GM12878 (cell line): ENCODE measurements around the gene MAN1A1. TPM values are rescaled to one million over a fixed set of nuclear protein-coding genes. Genes with fewer than 3 reads are reported as not detected.

Experiments
- ATF2 ChIP-seq: IDR thresholded peaks from 2 replicates; pipeline ENCODE4 v1.6.1; 2012; ENCODE audit warnings: low read length, inconsistent platforms
- ATF3 ChIP-seq: IDR thresholded peaks from 2 replicates; pipeline ENCODE4 v1.6.1; 2011; ENCODE audit warnings: low read depth, mild to moderate bottlenecking, low read length, moderate library complexity, borderline replicate concordance; ENCODE audit errors: extremely low read depth
- CEBPB ChIP-seq, 2 experiments: fragments of 150-350 bp in 1 of 2; IDR thresholded peaks; 2 replicates each; pipeline ENCODE4 v1.6.1; 2012 to 2014; ENCODE audit warnings: low read depth in 2 of 2, low read length in 2 of 2, borderline replicate concordance in 1 of 2, inconsistent platforms in 1 of 2
- E2F8 ChIP-seq: fragments of 450-650 bp; IDR thresholded peaks from 2 replicates; pipeline ENCODE4 v1.6.1; 2018; ENCODE audit warnings: mild to moderate bottlenecking, low read depth, moderate library complexity; ENCODE audit not compliant: partially characterized antibody
- FOXM1 ChIP-seq: IDR thresholded peaks from 2 replicates; pipeline ENCODE4 v1.6.1; 2012; ENCODE audit warnings: low read depth, mild to moderate bottlenecking, inconsistent platforms, low read length, moderate library complexity
- IKZF2 ChIP-seq, 2 experiments: fragments of 450-650 bp; IDR thresholded peaks; 2 replicates each; pipeline ENCODE4 v1.6.1; 2017; ENCODE audit warnings: mild to moderate bottlenecking in 2 of 2, moderate library complexity in 2 of 2
- JUND ChIP-seq: IDR thresholded peaks from 2 replicates; pipeline ENCODE4 v1.6.1; 2012; ENCODE audit warnings: low read depth, mild to moderate bottlenecking, low read length, improper control_type of control experiment, moderate library complexity
- MEF2A ChIP-seq: IDR thresholded peaks from 2 replicates; pipeline ENCODE4 v1.6.1; 2011; ENCODE audit warnings: low read depth, mild to moderate bottlenecking, low read length, moderate library complexity; ENCODE audit not compliant: insufficient read depth
- MTA2 ChIP-seq: fragments of 450-650 bp; IDR thresholded peaks from 2 replicates; pipeline ENCODE4 v1.6.1; 2016; ENCODE audit warnings: low read depth, mild to moderate bottlenecking, moderate library complexity
- NFYA ChIP-seq: IDR thresholded peaks from 2 replicates; pipeline ENCODE4 v1.6.1; 2011; ENCODE audit warnings: low read depth, mild to moderate bottlenecking, low read length, improper control_type of control experiment, borderline replicate concordance
- NFYB ChIP-seq: IDR thresholded peaks from 2 replicates; pipeline ENCODE4 v1.6.1; 2011; ENCODE audit warnings: low read depth, mild to moderate bottlenecking, low read length, improper control_type of control experiment, moderate library complexity; ENCODE audit not compliant: insufficient read depth
- NR2F1 ChIP-seq: fragments of 450-650 bp; conservative IDR thresholded peaks from 2 replicates; pipeline ENCODE4 v1.6.1; 2017; ENCODE audit warnings: mild to moderate bottlenecking
- RAD21 ChIP-seq: IDR thresholded peaks from 2 replicates; pipeline ENCODE4 v1.6.1; 2011; ENCODE audit warnings: mild to moderate bottlenecking, low read depth, low read length, moderate library complexity; ENCODE audit not compliant: insufficient read depth
- RAD51 ChIP-seq: fragments of 450-650 bp; IDR thresholded peaks from 2 replicates; pipeline ENCODE4 v1.6.1; 2016; ENCODE audit warnings: moderate library complexity, mild to moderate bottlenecking, inconsistent platforms
- RELB ChIP-seq: fragments of 450-650 bp; IDR thresholded peaks from 2 replicates; pipeline ENCODE4 v1.6.1; 2017; ENCODE audit warnings: low read depth, mild to moderate bottlenecking, moderate library complexity
- SKIL ChIP-seq: fragments of 450-650 bp; IDR thresholded peaks from 2 replicates; pipeline ENCODE4 v1.6.1; 2017; ENCODE audit warnings: mild to moderate bottlenecking, low read depth, inconsistent platforms; ENCODE audit not compliant: poor library complexity, severe bottlenecking
- SRF ChIP-seq, 2 experiments: IDR thresholded peaks; 2 replicates each; pipeline ENCODE4 v1.6.1; 2011; ENCODE audit warnings: low read depth in 2 of 2, low read length in 2 of 2, mild to moderate bottlenecking in 1 of 2, moderate library complexity in 1 of 2
- TCF7 ChIP-seq: IDR thresholded peaks from 2 replicates; pipeline ENCODE4 v1.6.1; 2014; ENCODE audit warnings: antibody characterized with exemption, borderline replicate concordance
- YY1 ChIP-seq: IDR thresholded peaks from 2 replicates; pipeline ENCODE4 v1.6.1; 2011; ENCODE audit warnings: low read depth, mild to moderate bottlenecking, low read length
- ZBED1 ChIP-seq: IDR thresholded peaks from 2 replicates; pipeline ENCODE4 v1.6.1; 2016; ENCODE audit warnings: borderline replicate concordance
- ZNF274 ChIP-seq: IDR thresholded peaks from one replicate; pipeline ENCODE4 v1.8.0; 2011; ENCODE audit not compliant: insufficient read length, insufficient read depth
- polyA plus RNA-seq, 11 experiments: library from polyadenylated mRNA; depleted of rRNA in 4 of 11; unstranded in 6 of 11; stranded (reverse) in 5 of 11; fragments of >200 nt; fragmentation: Nextera tagmentation in 4 of 11; fragmentation: Illumina TruSeq in 1 of 11; extraction: Ambion mirVana in 4 of 11; extraction: Trizol in 1 of 11; gene quantifications; 1 replicate in 1 of 11; 2 replicates in 10 of 11; pipeline versions ENCODE4 v1.2.1 to v1.2.3, GENCODE V29; 2011 to 2016; ENCODE audit warnings: inconsistent platforms in 2 of 11, missing spikeins in 2 of 11, low read depth in 1 of 11
- total RNA-seq, 4 experiments: library from RNA; depleted of rRNA in 3 of 4; stranded (reverse); fragments of >200 nt in 3 of 4; fragmentation: Illumina TruSeq in 1 of 4; extraction: Trizol in 1 of 4; gene quantifications; 2 replicates each; pipeline versions ENCODE4 v1.2.1 to v1.2.3, GENCODE V29; 2013 to 2021

Gene MAN1A1
- total and polyA plus RNA-seq, 10 of the 15 experiments (the other 5 are each of a cell fraction or from before 2014, with no cell fraction given) = 5.4 to 28.1 (median 19.5) TPM

- TF ChIP-seq SKIL (peak; percentile 45), RAD51 (no peak), E2F8 (no peak), MTA2 (peak; percentile 59; the same call in 1 of the 2 replicates), NFYA (no peak), IKZF2 (IDR thresholded peaks at IDR 0.05) (peak; percentile 53 to 70; a peak in 2 of 4 replicates), CEBPB (IDR thresholded peaks at IDR 0.05; ENCODE audit: borderline replicate concordance in 1 of 2, low read depth in 2 of 2, low read length in 2 of 2) (peak in 1 of 2 experiments; percentile 62; a peak in 1 of 4 replicates), NFYB (no peak), SRF (IDR thresholded peaks at IDR 0.05; ENCODE audit: low read depth in 2 of 2, low read length in 2 of 2) (no peak), YY1 (no peak), RELB (peak; percentile 74; the same call in 1 of the 2 replicates), TCF7 (peak; percentile 22; the same call in 1 of the 2 replicates), ATF3 (no peak), ZBED1 (peak; percentile 73; the same call in 1 of the 2 replicates), JUND (peak; percentile 55; the same call in 1 of the 2 replicates), FOXM1 (peak; percentile 69; the same call in 1 of the 2 replicates), NR2F1 (0 out of 2 replicates have a peak, but pooled peaks have one; percentile 6), MEF2A (0 out of 2 replicates have a peak, but pooled peaks have one; percentile 49), RAD21 (0 out of 2 replicates have a peak, but pooled peaks have one; percentile 11), ATF2 (peak; percentile 92), ZNF274 (no peak)
Measured at GRCh38 chr6:119350202-119350951, 816 bp upstream of the MAN1A1 start (continued).
